Breast epithelium (tissue), 4 donors: ENCODE data around the gene RAB35. TPM values are rescaled to one million over a fixed set of nuclear protein-coding genes. Genes with fewer than 3 reads are reported as not detected.
A peak's percentile ranks its signal among the peaks of the same experiment; 100 is the strongest.

Experiments
- DNase-seq, 2 donors: peaks; one replicate each; pipeline ENCODE4 v3.0.0-alpha.2; 2019; ENCODE audit warnings: low spot score in 2 of 2
- H3K27ac ChIP-seq, 2 donors: fragments of 200-600 bp; sonication (generic) in 1 of 2; one replicate each; pipeline ENCODE4 v1.5.1; 2016 to 2019; ENCODE audit warnings: mild to moderate bottlenecking in 1 of 2
- H3K27me3 ChIP-seq, 2 donors: fragments of 200-600 bp; sonication (generic) in 1 of 2; one replicate each; pipeline versions ENCODE4 v1.5.1 to v1.6.0; 2017 to 2019; ENCODE audit warnings: control low read depth in 1 of 2, mild to moderate bottlenecking in 1 of 2
- H3K36me3 ChIP-seq: fragments of 200-600 bp; one replicate; pipeline ENCODE4 v1.5.1; 2019
- H3K4me1 ChIP-seq, 2 donors: fragments of 200-600 bp; sonication (generic); one replicate each; pipeline ENCODE4 v1.5.1; 2016 to 2019; ENCODE audit warnings: control low read depth in 1 of 2
- H3K4me3 ChIP-seq, 3 donors: fragments of 200-600 bp; sonication (generic); 1 replicate in 2 of 3; 2 replicates in 1 of 3; pipeline ENCODE4 v1.5.1; 2016 to 2019; ENCODE audit warnings: mild to moderate bottlenecking in 3 of 3, moderate library complexity in 2 of 3
- H3K9me3 ChIP-seq, 2 donors: fragments of 200-600 bp; sonication (generic) in 1 of 2; one replicate each; pipeline ENCODE4 v1.5.1; 2016 to 2019; ENCODE audit warnings: control low read depth in 1 of 2
- CTCF ChIP-seq, 3 donors: fragments of 450-650 bp; IDR thresholded peaks; one replicate each; pipeline ENCODE4 v1.5.1; 2016 to 2017; ENCODE audit warnings: antibody characterized with exemption in 3 of 3, mild to moderate bottlenecking in 3 of 3, moderate library complexity in 3 of 3
- POLR2A ChIP-seq: fragments of 450-650 bp; IDR thresholded peaks from one replicate; pipeline ENCODE4 v1.6.1; 2016; ENCODE audit warnings: antibody characterized with exemption, mild to moderate bottlenecking, moderate library complexity
- POLR2AphosphoS5 ChIP-seq, 3 donors: sonication (generic); formaldehyde crosslinking; IDR thresholded peaks; one replicate each; pipeline ENCODE4 v1.6.1; 2017; ENCODE audit warnings: antibody characterized with exemption in 3 of 3
- intact Hi-C: fragments of 100-400 bp; cut with DNase I; formaldehyde crosslinking; loops from one replicate; pipeline ENCODE4 v1.15.1; 2023; ENCODE audit warnings: low total_unique reads
- total RNA-seq, 3 donors: library from RNA; depleted of rRNA; stranded (reverse); fragments of >200 nt; gene quantifications; one replicate each; pipeline ENCODE4 v1.1.0, GENCODE V29; 2016

Gene RAB35
- total RNA-seq, 3 donors from 2014 or later = 23.3 to 26.8 (median 26.2) TPM

- no peak for DNase-seq
- H3K27ac ChIP-seq = no peak overlapping the region
- no peak for TF ChIP-seq CTCF (IDR thresholded peaks at IDR 0.05)
- H3K4me3 ChIP-seq = no peak overlapping the region
- H3K27me3 ChIP-seq = no peaks in the 10 kb centered on the region
- peaks cover 4 to 9% of the 10 kb centered on the region in 2 donors for H3K4me1 ChIP-seq
- H3K36me3 ChIP-seq = no peaks in the 10 kb centered on the region
- no peaks in the 10 kb centered on the region for H3K9me3 ChIP-seq
- intact Hi-C loops = no loop called here
Observed at GRCh38 chr12:120106151-120106550, 10.4 kb downstream of the RAB35 start.

DNA sequence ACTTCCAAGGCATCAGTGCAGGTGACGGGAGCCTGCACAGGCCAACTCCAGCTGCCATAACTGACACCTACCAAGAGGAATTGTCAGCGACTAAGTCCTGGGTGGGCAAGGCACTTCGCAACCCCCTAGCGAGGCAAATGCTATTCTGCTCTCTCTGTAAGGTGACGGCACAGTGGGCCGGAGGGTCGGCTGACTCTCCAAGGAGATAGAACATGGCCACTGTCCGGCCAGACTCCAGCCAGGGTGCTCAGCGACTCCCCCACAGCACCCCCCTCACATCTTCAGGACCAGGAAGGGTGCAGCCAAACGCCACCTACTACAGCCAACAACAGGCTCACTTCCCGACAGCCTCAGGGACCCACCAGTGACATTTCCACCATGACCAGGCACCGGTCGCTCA is 13.2 kb downstream of the RAB35 start:
- Histone ChIP-seq H3K4me1 (peaks cover 11% of the 10 kb centered on the region in 2 donors), H3K36me3 (no peaks in the 10 kb centered on the region), H3K9me3 (no peaks in the 10 kb centered on the region), H3K27ac (no peak overlapping the region), H3K4me3 (no peak overlapping the region), H3K27me3 (no peaks in the 10 kb centered on the region)
- intact Hi-C loops = no loop called here
- TF ChIP-seq POLR2AphosphoS5 (IDR thresholded peaks at IDR 0.05) (no peak), POLR2A (no peak), CTCF (IDR thresholded peaks at IDR 0.05) (no peak)
- no peak for DNase-seq

DNA sequence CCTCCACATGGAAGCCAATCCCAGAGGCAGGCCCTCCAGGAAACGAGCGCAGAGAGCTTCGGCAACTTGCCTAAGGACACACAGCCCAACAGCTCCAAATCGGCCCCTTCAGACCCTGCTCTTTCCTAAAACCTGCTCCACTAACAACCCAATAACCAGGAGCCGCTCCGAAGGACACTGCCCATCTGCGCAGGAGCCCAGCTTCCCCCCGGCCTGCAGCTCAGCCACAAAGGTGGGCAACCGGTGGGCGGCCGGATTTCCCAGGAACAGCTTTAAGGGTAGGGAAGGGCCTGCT is 13.6 kb downstream of the RAB35 start:
- no peak for DNase-seq
- peaks cover 11% of the 10 kb centered on the region in 2 donors for H3K4me1 ChIP-seq
- H3K36me3 ChIP-seq = no peaks in the 10 kb centered on the region
- no peak overlapping the region for H3K4me3 ChIP-seq
- TF ChIP-seq CTCF (IDR thresholded peaks at IDR 0.05) (no peak), POLR2AphosphoS5 (IDR thresholded peaks at IDR 0.05) (no peak), POLR2A (no peak)
- H3K9me3 ChIP-seq = no peaks in the 10 kb centered on the region
- no peaks in the 10 kb centered on the region for H3K27me3 ChIP-seq
- intact Hi-C loops = no loop called here
- no peak overlapping the region for H3K27ac ChIP-seq

GRCh38 chr12:120102189-120103043 is 14.1 kb downstream of the RAB35 start:
- Histone ChIP-seq H3K9me3 (no peaks in the 10 kb centered on the region), H3K27ac (peak overlapping the region; percentile 55 to 62), H3K27me3 (no peaks in the 10 kb centered on the region), H3K36me3 (no peaks in the 10 kb centered on the region), H3K4me1 (peaks cover 11% of the 10 kb centered on the region in 2 donors), H3K4me3 (no peak overlapping the region)
- TF ChIP-seq POLR2AphosphoS5 (IDR thresholded peaks at IDR 0.05) (no peak), POLR2A (no peak), CTCF (IDR thresholded peaks at IDR 0.05) (no peak)
- no peak for DNase-seq
- intact Hi-C loops = no loop called here

GRCh38 chr12:120101617-120102016 is 14.9 kb downstream of the RAB35 start:
- Histone ChIP-seq H3K4me3 (peak overlapping the region in 1 of 3 donors; percentile 47), H3K27ac (peak overlapping the region; percentile 55 to 62), H3K36me3 (no peaks in the 10 kb centered on the region), H3K4me1 (peaks cover 11% of the 10 kb centered on the region in 2 donors), H3K27me3 (no peaks in the 10 kb centered on the region), H3K9me3 (no peaks in the 10 kb centered on the region)
- DNase-seq = no peak
- no peak for TF ChIP-seq POLR2A
- TF ChIP-seq CTCF (IDR thresholded peaks at IDR 0.05) = no peak
- TF ChIP-seq POLR2AphosphoS5 (IDR thresholded peaks at IDR 0.05) = no peak
- intact Hi-C loops = no loop called here
